Brain microvascular endothelial cell (primary cell): ENCODE results near the gene PTGDR.

Experiments
- DNase-seq: peaks from one replicate; pipeline ENCODE4 v3.0.0-alpha.2; 2020
- H3K27ac ChIP-seq: fragments of 250-450 bp; sonication (Bioruptor Pico); 2 replicates; pipeline ENCODE4 v1.5.1; 2020; ENCODE audit warnings: mild to moderate bottlenecking, moderate library complexity
- H3K27me3 ChIP-seq: fragments of 250-450 bp; sonication (Bioruptor Pico); replicated peaks from 2 replicates; pipeline ENCODE4 v1.5.1; 2020; ENCODE audit warnings: mild to moderate bottlenecking
- H3K36me3 ChIP-seq: fragments of 250-450 bp; sonication (Bioruptor Pico); replicated peaks from 2 replicates; pipeline ENCODE4 v1.5.1; 2020; ENCODE audit warnings: mild to moderate bottlenecking
- H3K4me3 ChIP-seq: 2 replicates; pipeline ENCODE4 v1.5.1; 2011; ENCODE audit warnings: low read depth, mild to moderate bottlenecking, control low read depth, low read length, moderate library complexity
- in situ Hi-C: cut with HindIII; loops from 2 replicates; pipeline ENCODE4 v1.10.0; 2017; ENCODE audit warnings: low sequenced_read_pairs, low pct_ligation_motif_present
- TF ChIP-seq, protein P1 (sequence below): IDR thresholded peaks from 2 replicates; pipeline ENCODE4 v1.5.1; 2011; ENCODE audit warnings: low read depth, mild to moderate bottlenecking, moderate library complexity, low read length, control low read depth, inconsistent platforms; ENCODE audit errors: missing control alignments

The PTGDR gene

DNA sequence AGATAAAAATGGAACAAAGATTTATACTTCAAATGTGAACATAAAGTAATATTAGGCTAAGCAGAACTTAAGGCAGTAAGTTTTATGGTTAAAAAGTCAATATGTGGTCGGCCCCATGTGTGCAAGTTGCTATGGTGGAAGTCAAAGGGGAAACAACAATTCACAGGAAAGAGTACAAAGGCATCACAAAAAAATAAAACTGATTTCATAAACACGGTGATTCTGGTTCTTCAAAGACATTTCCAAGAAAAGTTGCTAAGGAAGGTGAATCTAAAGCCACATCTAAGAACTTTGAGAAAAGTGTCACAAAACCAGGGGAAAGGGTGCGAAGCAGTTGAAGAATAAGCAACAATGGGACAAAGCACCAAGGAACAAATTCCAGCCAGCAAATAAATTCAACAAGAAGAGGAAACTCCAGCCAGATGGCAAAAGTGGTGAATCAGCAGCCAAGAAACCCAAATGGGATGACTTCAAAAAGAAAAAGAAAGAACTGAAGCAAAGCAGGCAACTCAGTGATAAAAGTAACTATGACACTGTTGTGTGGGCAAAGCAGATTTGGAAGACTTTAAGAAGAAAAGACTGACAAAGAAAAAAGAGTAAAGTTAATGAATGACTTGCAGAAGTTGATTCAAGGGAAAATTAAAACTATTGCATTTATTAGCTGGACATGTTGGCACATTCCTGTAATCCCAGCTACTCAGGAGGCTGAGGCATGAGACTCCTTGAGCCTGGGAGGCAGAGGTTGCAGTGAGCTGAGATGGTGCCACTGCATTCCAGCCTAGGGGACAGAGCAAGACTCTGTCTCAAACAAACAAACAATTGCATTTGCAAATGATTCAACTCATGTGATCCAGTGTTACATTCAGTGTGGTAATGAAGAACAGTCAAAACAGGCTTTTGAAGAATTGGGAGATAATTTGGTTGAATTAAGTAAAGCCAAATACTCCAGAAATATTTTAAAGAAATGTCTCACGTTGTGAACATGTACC, 19.5 kb downstream of the PTGDR start:
- Histone ChIP-seq H3K36me3 (no peaks in the 10 kb centered on the region), H3K27ac (no peak overlapping the region), H3K4me3 (no peak overlapping the region), H3K27me3 (no peaks in the 10 kb centered on the region)
- no peak for DNase-seq
- TF ChIP-seq, protein P1, sequence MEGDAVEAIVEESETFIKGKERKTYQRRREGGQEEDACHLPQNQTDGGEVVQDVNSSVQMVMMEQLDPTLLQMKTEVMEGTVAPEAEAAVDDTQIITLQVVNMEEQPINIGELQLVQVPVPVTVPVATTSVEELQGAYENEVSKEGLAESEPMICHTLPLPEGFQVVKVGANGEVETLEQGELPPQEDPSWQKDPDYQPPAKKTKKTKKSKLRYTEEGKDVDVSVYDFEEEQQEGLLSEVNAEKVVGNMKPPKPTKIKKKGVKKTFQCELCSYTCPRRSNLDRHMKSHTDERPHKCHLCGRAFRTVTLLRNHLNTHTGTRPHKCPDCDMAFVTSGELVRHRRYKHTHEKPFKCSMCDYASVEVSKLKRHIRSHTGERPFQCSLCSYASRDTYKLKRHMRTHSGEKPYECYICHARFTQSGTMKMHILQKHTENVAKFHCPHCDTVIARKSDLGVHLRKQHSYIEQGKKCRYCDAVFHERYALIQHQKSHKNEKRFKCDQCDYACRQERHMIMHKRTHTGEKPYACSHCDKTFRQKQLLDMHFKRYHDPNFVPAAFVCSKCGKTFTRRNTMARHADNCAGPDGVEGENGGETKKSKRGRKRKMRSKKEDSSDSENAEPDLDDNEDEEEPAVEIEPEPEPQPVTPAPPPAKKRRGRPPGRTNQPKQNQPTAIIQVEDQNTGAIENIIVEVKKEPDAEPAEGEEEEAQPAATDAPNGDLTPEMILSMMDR, result no peak
- in situ Hi-C loops, result no loop called here

DNA sequence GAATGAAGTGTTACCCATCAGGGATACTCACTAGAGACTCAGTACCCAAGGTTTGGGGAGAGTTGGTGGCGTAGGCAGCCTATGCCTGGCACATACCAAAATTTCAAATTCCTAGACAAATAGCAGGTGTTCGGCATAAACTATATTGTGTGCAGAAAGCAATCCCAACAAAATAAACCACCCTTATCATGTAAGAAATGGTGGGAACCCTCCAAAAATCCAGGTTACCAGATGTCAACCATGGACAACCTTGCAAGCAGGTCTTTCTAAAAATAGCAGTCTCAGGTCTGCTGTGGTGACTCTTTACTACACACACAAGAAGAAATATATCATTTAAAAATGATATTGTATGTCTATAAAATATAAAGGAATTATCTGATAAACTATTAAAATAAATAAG, 28.9 kb downstream of the PTGDR start:
- Histone ChIP-seq H3K4me3 (no peak overlapping the region), H3K27me3 (no peaks in the 10 kb centered on the region), H3K27ac (no peak overlapping the region), H3K36me3 (no peaks in the 10 kb centered on the region)
- TF ChIP-seq, protein P1, result no peak
- in situ Hi-C loops, result no loop called here
- DNase-seq, result no peak

DNA sequence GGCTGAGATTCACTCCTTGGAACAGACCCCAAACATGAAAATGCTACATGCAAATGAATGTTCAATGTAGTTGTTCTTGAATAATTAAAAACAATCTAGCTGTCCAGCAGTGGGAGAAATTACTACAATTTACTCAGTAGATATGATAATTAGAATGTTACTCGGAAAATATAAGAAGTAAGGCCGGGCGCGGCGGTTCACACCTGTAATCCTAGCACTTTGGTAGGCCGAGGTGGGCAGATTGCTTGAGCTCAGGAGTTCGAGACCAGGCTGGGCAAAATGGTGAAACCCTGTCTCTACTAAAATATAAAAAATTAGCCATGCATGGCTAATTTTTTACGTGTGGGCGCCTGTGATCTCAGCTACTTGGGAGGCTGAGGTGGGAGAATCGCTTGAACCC, 31.3 kb downstream of the PTGDR start:
- in situ Hi-C loops, result no loop called here
- TF ChIP-seq, protein P1, result no peak

DNA sequence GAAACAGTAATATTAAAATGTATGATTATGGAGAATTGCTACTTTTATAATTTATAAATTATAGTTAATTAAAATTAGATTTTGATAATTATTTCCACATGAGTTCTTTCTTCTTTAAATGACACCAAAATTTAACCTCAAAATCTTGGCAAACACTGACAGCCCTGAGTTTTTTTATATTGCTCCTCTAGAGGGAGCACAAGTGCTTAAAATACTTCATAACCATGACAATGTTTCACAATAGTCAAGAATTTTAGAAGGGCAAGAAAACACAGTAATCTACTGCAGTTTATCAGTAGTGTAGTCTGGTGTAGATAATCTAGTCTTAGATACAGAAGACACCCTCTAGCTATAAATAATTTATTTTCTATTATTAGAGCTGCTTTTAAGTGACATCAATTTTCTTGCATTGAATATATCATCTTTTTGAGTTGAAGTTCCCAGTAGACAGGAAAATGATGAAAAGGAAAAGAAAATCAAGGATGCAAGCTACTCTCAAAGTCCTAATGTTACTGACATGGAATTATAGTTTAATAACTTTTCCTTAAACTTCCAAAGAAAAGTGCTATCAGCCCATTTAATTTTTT, 32.3 kb downstream of the PTGDR start:
- TF ChIP-seq, protein P1, result peak; percentile 43
- in situ Hi-C loops, result no loop called here
- Histone ChIP-seq H3K36me3 (no peaks in the 10 kb centered on the region), H3K4me3 (no peak overlapping the region), H3K27ac (no peak overlapping the region), H3K27me3 (no peaks in the 10 kb centered on the region)
- DNase-seq, result peak; percentile 49

More for the DNA sequence above, 31.3 kb downstream of the PTGDR start:
- no peaks in the 10 kb centered on the region for H3K27me3 ChIP-seq
- no peaks in the 10 kb centered on the region for H3K36me3 ChIP-seq
- H3K27ac ChIP-seq, result no peak overlapping the region
- DNase-seq, result no peak
- H3K4me3 ChIP-seq, result no peak overlapping the region

DNA sequence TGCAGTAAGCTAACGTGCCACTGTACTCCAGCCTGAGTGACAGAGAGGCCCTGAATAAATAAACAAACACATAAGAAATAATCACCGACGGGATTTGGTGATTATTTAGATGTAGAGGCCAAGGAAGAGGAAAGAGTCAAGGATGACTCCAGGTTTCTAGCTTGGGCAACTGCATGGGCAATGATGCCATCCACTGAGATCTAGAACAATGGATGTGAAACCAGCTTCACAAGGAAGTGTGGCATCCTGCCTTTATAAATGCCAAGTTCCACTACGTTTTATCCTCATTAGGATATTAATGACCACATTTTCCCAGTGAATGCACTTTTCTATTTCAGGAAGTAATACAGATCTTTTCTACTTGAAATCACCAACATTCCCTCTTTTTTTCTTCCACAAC, 35.7 kb downstream of the PTGDR start:
- no peak overlapping the region for H3K27ac ChIP-seq
- no peak overlapping the region for H3K4me3 ChIP-seq
- H3K36me3 ChIP-seq, result no peaks in the 10 kb centered on the region
- TF ChIP-seq, protein P1, result no peak
- DNase-seq, result no peak
- no peaks in the 10 kb centered on the region for H3K27me3 ChIP-seq
- in situ Hi-C loops, result no loop called here
